Activated gamma-delta T cell treated with anti-CD3 and anti-CD28 coated beads, Interleukin-2, amount 50 U/mL, for 16 hours (primary cell): ENCODE results near the gene KMT2C.

Experiments
- DNase-seq: peaks from one replicate; pipeline ENCODE4 v3.0.0-alpha.2; 2020; ENCODE audit warnings: low read depth

The KMT2C gene

GRCh38 chr7:152107945-152108344 lies 327.9 kb downstream of the KMT2C start:
- no peak for DNase-seq

- no peak for DNase-seq
Observed at GRCh38 chr7:152106990-152107389, 328.8 kb downstream of the KMT2C start.

GRCh38 chr7:152105205-152105604 lies 330.6 kb downstream of the KMT2C start:
- no peak for DNase-seq

GRCh38 chr7:152103691-152104090 lies 332.1 kb downstream of the KMT2C start:
- DNase-seq: no peak

- DNase-seq: no peak
Observed at GRCh38 chr7:152103066-152103465, 332.7 kb downstream of the KMT2C start.

GRCh38 chr7:152097330-152097729 lies 338.5 kb downstream of the KMT2C start:
- no peak for DNase-seq

- no peak for DNase-seq
Observed at GRCh38 chr7:152095771-152096170, 340.0 kb downstream of the KMT2C start.

GRCh38 chr7:152093717-152094116 lies 342.1 kb downstream of the KMT2C start:
- DNase-seq: no peak

- no peak for DNase-seq
Observed at GRCh38 chr7:152090747-152091146, 345.1 kb downstream of the KMT2C start.

- DNase-seq: no peak
Observed at GRCh38 chr7:152089183-152089582, 346.6 kb downstream of the KMT2C start.

GRCh38 chr7:152086513-152086912 lies 349.3 kb downstream of the KMT2C start:
- no peak for DNase-seq

GRCh38 chr7:152085131-152085530 lies 350.7 kb downstream of the KMT2C start:
- DNase-seq: no peak
